Left renal cortex interstitium (tissue), 4 donors: Measurements from ENCODE around the gene TMEM156. TPM values are rescaled to one million over a fixed set of nuclear protein-coding genes. Genes with fewer than 3 reads are reported as not detected.
"Not testable (repeated sequence)": the region's sequence is repeated elsewhere in the genome, so short reads cannot be mapped to it uniquely, and the experiment has no call there.

ENCODE experiments used
- DNase-seq, 4 donors: peaks; one replicate each; pipeline ENCODE4 v3.0.0-alpha.2; 2013; ENCODE audit warnings: low read depth in 4 of 4, low spot score in 2 of 4, missing footprints in 1 of 4
- polyA plus RNA-seq, 4 donors: library from polyadenylated mRNA; unstranded; fragments of 120-200 nt; gene quantifications; one replicate each; pipeline ENCODE4 v1.2.1, GENCODE V29; 2013; ENCODE audit not compliant: insufficient read length in 4 of 4

TMEM156 gene
- polyA plus RNA-seq, 4 donors: 3.2 to 4.1 (median 3.4) TPM

DNA sequence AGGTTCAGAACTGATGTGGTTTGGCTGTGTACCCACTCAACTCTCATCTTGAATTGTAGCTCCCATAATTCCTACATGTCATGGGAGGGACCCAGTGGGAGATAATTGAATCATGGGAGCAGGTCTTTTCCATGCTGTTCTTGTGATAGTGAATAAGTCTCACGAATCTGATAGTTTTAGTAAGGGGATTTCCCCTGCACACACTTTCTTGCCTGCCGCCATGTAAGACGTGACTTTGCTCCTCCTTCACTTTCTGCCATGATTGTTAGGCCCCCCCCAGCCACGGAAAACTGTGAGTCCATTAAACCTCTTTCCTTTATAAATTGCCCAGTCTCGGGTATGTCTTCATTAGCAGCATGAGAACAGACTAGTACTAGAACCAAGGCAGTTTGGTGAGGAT lies 73.0 kb downstream of the TMEM156 start:
- DNase-seq: not testable (repeated sequence)

DNA sequence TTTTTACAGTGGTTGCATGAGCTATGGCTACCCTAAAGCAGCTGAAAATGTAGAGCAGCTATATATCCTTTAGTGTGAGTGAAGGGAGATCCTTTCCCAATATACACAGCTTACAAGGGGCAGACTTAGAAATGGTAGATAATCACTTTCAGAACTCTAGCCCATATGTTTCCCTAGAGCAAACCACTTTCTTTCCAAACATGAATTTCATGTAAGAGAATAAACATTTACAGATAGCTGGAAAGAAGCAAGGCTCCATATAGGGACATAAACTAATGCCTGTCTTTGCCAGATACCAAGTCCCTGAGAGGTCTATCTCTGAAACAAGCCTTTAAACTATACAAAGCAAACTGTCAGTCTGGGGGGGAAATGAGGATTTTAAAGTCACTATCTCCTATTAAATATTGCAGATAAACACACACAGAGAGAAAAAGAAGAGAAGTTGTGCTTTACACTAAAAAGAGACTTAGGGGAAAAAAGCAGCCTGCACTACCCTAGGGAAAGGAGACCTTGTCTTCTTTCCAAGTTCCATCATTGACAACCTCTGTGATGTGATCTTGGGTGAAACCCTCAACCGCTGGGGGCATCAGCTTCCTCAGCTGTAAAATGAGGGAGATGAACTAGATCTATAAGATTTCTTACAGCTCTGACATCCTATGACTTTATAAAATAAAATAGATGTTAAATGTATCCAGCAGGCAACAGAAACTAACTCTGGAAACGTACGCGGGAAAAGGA lies 73.6 kb downstream of the TMEM156 start:
- no peak for DNase-seq

DNA sequence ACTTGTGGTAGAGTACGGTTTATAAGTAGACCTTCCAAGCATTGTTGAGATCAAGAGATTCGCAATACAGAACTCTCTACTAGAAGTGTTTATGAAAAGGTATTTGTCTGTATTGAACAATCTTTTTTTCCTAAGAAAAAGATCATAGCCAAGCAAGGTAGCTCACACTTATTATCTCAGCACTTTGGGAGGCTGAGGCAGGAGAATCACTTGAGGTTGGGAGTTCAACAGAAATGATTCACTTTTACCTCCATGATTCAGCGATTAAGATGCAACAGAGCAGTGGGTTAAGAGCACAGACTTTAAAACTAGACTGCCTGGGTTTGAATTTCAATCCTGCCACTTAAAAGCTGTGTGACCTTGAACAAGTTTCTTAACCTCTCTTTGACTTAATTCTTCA lies 74.3 kb downstream of the TMEM156 start:
- DNase-seq: no peak

DNA sequence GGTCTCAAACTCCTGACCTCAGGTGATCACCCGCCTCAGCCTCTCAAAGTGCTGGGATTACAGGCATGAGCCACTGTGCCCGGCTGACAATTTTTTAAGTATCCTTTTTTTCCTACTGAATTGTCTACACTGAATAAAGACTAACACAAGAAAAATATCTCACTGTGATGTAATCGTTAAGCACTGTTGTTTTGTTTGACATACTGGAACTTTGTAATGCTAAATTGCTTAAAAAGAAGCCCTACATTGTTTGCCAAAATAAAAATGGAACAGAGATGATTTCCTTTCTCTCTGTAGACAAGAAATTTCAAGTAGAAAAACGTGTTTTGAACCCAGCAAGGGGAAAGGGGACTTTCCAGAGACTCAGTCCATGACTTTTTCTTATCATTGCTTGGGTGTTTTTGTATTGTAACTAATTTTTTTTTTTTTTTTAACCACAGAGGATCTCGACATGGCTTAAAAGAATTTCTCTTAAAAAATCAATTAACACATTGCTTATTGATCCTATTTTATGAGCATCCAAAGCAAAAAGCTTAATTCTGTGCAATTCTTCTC lies 74.9 kb downstream of the TMEM156 start:
- DNase-seq: no peak

DNA sequence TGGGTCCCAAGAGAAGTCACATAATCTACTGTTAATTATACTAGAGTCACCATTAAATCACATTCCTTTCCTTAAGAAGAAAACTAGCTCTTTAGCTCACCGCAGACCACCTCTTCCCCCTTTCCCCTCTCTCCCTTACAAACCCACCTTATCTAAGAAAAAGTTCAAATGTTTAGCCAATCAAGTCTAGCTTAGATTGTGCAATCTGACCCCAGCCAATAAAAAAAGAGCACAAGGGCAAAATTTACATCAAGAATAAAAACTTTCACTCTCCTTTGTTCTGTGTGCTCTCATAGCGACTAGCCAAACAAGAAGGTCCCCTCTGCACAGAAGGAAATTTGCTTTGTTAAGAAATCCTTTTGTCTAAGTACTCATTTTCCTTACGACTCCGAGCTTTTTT lies 76.3 kb downstream of the TMEM156 start:
- no peak for DNase-seq

DNA sequence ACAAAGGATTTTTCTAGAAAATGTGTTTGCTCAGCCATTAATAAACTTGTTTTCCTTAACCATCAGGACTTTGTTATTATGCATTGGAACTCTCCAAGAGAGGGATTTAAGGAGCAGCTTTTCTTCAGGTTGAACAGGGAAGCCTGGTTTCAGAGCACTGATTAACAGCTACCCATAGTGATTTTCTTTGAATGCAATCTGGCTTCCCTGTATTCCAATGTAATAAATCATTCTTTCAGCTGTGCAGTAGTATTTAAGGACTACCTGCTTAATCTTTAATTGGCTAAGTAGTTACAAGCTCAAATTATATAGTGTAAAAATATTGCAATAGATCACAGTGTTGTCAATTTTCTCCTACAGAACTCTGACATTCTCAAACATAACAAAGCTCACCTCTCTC lies 77.5 kb downstream of the TMEM156 start:
- no peak for DNase-seq

DNA sequence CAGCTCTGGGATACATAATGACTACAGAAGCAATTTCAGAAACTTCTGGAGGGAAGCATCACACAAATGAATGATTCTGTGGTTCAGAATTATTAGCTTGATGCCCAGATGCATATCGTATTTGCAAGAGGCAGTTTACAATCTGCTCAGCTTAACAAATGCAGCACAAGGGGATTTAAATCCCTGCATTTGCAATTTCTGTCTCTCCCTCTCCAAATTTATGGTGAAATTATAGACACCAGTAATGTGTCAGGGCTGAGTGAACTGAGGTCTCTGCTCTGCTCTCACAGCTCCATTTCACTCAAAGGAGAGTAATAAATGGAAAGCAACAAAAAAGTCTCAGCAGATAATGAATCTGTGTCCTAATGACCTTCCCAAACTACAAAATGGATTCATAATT lies 80.2 kb downstream of the TMEM156 start:
- no peak for DNase-seq

DNA sequence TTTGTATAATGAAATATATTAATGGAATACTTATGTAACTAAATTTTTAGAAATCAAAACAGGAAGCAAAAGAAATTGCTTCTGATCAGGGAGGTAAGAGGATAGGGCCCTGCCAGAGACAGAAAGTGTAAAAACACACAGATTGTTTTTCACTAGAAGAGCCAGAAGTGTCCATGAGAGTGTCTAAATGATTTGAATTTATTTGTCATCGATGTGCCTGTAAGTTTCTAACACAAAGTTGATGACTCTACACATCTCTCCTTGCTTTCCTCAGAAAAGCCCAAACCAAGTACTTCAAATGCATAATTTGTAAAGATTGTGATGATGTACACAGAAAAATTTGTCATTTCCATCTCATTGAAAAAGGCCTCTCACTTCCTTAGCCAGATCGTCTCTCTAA lies 80.6 kb downstream of the TMEM156 start:
- no peak for DNase-seq

DNA sequence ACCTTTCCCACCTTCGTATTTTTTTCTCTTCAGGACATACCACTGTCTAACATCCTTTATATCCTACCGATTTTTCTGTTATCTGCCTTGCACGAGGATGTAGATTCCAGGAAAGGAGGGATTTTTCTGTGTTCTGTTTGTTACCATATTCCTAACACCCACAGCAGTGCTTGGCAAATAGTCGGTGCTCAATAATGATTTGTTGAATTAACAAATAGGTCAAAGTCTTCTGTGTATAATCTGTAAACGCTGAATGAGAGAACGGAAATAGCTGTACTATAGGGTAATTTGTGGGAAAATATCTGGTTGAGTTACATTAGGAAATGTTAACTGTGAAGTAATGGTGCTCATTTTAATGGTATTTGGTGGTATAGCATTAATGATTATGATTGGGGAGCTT lies 81.5 kb downstream of the TMEM156 start:
- no peak for DNase-seq

DNA sequence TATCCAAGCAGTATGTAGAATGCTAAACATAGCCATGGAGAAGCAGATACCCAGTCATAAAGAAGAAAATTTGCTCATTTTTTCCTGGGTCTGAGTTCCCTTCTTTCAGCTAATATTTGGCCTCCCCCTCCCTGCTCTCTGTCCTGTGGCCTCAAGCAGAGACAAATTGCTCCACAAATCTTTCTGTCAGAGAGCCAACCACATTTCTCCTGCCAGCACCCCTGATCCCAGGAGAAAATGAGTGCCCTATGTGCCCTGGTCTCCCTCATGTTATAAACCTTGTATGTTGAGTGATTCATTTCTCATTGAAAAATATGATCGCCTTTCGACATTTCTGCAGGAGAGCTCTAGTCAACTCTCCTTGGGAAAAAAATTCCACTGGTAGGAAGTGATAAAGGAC lies 82.0 kb downstream of the TMEM156 start:
- no peak for DNase-seq

DNA sequence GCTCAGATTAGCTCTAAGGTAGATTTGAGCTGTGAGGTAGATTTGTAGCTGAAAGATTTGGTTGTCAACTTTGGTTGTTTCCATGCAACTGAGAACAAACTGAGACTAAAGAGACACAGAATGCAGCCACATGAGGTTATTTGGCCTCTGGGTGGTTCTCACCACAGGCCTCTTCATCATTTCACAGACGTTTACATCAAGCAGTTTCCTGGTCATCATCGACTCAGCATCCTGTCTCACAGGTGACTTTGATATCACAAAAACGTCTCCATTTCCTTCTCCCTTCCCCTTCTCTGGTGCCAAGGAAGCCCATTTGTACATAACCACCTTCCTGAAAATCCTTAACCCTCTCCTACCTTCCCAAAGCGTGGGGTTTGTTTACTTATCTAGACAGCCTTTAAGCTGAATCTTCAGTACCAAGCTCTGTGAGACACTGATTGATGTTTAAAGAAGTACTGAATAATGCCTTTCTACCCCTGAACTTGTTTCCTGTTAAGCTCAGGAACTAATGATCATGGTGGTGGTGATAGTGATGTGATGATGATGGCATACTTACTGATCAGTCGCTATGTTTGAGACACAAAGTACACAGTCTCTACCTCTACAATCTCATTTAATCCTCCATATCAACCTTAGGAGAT lies 82.7 kb downstream of the TMEM156 start:
- DNase-seq: no peak

DNA sequence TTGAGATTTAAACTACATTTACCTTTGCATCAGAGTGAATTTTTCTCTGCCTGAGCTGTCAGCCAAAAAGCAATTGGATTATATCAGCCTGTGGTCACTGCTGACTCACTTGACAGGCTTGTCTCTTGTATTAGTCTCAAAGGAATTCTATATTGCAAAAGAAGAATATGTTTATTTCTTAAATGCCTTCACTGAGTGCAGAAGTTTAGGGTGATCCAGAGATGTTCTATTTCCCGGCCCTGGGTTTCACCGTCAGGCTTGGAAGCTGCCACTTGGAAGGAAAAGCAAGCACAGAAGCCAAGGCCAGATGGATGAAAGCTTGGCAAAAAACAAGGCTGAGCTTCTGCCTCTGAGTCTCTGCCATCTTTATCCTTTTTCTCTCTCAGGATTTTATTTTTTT lies 83.7 kb downstream of the TMEM156 start:
- DNase-seq: no peak

DNA sequence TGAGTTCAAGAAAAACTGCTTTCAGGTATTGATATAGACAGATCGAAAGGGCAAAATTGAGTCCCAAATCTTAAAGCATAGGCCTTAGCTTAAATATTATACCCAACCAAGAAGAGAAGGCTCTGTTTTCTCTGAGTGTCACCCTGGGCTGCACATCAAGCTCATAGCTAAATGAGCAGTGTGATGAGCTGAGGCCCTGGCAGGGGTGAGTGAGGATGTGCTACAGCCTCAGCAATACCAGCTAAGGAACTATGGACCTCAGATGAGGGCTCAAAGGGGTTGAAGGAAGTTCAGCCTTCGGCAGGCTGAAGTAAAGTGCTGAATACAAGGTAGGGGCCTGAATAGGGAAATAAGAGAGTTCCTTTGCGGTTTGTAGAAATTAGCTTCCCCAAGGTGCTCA lies 85.3 kb downstream of the TMEM156 start:
- DNase-seq: no peak

DNA sequence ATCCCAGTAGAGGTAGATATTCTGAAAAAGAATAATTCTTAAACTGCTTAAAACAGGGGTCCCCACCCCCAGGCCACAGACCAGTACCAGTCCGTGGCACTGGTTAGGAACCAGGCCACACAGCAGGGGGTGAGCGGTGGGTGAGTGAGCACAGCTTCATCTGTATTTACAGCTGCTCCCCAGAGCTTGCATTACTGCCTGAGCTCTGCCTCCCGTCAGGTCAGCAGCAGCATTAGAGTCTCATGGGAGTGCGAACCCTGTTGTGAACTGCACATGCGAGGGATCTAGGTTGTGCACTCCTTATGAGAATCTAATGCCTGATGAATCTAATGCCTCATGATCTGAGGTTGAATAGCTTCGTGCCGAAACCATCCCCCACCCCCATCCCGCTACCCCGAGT lies 87.8 kb downstream of the TMEM156 start:
- no peak for DNase-seq

DNA sequence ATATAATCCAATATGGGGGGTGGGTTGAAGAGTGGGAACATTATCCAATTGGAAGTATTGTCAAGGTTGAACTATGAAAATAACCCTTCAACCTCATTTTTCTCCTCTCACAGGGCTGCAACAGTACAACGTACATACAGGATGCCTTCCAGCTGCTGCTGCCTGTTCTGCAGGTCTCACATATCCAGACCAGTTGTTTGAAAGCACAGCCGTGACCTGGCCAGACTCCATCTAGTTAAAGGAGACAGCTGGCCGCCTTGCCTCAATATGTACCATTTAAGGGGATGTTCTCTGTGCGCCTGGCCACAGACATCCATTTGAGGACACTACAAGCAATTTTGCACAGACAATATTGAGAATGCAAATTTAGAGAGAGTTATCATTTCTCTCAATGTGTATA lies 88.9 kb downstream of the TMEM156 start:
- DNase-seq: peak; percentile 48 to 68 (median 52)

DNA sequence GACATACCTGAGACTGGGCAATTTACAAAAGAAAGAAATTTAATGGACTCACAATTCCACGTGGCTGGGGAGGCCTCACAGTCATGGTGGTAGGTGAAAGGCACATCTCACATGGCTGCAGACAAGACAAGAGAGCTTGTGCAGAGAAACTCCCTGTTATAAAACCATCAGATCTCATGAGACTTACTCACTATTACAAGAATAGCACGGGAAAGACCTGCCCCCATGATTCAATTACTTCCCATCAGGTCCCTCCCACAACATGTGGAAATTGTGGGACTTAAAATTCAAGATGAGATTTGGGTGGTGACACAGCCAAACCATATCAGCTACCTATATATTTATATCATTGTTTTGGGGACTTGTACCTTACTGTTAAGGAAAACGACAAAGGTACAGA lies 90.3 kb downstream of the TMEM156 start:
- DNase-seq: not testable (repeated sequence)

DNA sequence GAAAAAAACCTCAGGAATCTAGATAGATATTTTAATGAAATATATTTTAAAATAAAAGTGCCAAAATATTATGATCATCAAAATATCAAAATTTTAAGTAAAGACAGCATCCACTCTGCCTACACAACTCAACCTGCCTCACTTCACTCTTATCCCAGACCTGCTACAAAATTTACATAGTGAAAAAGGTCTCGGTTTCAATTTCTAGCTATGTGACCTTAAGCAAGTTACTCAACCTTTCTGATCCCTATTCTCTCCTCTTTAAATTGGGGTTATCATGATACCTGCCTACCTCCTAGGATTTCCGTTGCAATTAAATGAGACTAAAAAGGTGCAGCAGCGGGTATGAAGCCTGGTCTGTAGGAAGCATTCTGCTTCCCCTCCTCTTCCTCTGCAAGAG lies 91.7 kb downstream of the TMEM156 start:
- DNase-seq: no peak

DNA sequence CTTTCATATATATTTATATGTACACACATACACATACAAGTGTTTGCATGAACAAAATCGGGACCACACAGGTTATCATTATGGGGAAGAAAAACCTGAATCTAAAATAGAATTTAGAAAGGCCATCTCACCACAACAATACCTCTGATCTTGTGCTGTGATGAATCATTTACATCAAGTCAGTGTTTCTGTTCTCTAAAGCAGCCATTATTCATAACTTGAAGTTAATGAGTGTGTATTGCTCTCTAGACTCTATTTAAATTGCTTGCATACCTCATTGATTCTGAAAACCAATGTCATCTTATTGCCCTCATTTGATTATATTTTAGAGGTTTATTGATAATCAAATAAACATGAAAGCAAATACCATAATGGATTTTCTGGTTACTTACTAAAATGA lies 93.0 kb downstream of the TMEM156 start:
- no peak for DNase-seq

DNA sequence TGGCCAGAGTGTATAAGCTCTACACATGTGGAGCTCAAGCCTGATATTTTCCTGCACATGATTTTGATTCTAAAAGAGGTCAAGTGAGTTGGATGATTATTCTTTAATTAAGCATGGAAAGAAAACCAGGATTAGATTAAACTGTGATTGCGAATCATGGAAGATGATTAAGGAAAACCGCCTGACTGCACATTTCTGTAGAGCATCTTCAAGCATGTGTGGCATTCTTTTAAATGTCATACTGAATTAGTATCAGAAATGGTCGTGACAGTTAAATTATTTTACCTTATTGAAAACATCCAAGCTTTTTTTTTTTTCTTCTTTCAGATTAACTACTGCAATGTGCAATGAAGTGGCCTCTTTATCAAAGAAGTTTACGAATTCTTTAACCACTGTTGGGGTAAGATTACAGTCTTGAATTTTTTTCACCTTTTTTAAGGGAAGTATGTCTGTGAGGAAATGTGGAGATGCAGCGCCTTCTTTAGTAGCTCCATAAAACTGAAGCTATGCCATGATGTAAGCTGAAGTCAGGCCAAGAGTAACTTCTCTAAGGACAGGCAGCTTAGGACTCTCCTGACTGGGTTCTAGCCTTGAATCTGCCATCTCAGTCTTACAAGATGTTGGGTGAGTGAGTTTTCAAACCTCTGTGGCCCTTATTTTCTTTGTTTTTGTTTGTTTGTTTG lies 96.7 kb downstream of the TMEM156 start:
- no peak for DNase-seq

DNA sequence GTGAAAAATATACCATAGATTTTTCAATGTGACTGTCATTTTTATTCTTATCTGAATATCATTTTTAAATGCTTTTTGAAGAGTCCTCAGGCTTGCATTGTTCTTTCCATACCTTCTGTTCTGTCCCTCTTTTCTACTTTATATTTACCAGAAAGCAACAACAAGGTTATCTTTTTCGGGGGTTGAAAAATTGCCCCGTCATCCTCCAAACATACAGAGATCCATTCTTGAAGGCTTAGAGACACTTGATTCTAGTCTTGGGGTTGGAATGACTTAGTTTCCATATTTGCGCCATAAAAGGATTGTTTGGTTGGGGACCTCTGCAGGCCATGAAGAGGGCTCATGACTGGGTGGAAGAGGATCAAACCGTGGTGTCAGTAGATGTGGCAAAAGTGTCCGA lies 101.1 kb downstream of the TMEM156 start:
- no peak for DNase-seq

DNA sequence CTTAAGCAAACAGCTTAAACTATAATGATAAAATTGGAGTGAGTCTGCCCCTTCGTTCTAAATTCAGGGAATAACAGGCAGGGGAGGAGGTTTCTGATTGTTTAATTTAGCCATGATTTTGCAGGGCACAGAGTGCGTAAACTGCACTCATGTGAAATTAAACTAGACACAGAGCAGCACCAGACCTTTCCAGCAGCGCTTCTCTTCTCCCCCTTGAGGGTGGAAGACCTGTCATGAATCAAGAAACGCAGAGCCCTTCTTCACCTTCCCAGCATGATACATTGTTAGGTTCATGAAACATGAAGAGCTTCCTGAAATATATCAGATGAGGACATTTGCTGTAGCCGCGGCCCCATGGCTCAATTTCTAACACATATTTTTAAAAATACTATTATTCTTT lies 101.5 kb downstream of the TMEM156 start:
- no peak for DNase-seq

DNA sequence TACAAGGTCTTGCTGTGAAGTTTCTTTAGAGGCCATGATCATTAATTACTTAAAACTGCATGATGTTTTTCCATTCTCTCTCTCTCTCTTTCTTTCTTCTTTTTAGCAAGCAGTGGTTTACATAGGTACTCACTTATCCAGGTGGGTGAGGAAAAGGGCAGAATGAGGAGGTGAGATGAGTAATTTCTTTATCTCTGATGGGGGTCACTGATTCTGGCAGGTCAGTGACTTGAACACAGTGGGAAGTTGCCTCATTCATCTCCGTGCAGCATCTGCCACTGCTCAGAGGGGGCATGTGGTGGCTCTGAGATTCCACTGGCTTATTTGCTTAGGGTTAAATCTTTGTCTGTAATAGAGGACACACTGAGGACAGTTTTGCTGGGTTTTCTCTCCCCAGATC lies 102.0 kb downstream of the TMEM156 start:
- no peak for DNase-seq
